H1 (cell line): ENCODE data around the gene ARHGAP15.

ENCODE experiments used
- BCL11A ChIP-seq, 2 experiments: IDR thresholded peaks; one replicate each; pipeline ENCODE4 v1.6.1; 2011; ENCODE audit warnings: low read depth in 2 of 2, low read length in 2 of 2, mild to moderate bottlenecking in 2 of 2
- CREB1 ChIP-seq: IDR thresholded peaks from 2 replicates; pipeline ENCODE4 v1.6.1; 2012; ENCODE audit warnings: inconsistent platforms
- CTCF ChIP-seq, 3 experiments: IDR thresholded peaks; 1 replicate in 2 of 3; 2 replicates in 1 of 3; pipeline versions ENCODE4 v1.5.1 to v1.6.1; 2011; ENCODE audit warnings: low read length in 3 of 3, mild to moderate bottlenecking in 3 of 3, inconsistent platforms in 2 of 3, low read depth in 1 of 3, moderate library complexity in 1 of 3; ENCODE audit not compliant: insufficient read depth in 1 of 3; ENCODE audit errors: control extremely low read depth in 1 of 3
- EZH2 ChIP-seq: fragments of 200-600 bp; sonication (generic); IDR thresholded peaks from 2 replicates; pipeline ENCODE4 v1.7.1; 2012; ENCODE audit warnings: low read depth, mild to moderate bottlenecking, moderate library complexity, low read length, inconsistent platforms; ENCODE audit not compliant: severe bottlenecking
- GABPA ChIP-seq: IDR thresholded peaks from 2 replicates; pipeline ENCODE4 v1.6.1; 2011; ENCODE audit warnings: mild to moderate bottlenecking, low read length, moderate library complexity, borderline replicate concordance; ENCODE audit not compliant: insufficient read depth
- KDM1A ChIP-seq: fragments of 200-600, 300-600 bp; sonication (generic); IDR thresholded peaks from 2 replicates; pipeline ENCODE4 v1.7.1; 2016; ENCODE audit warnings: mild to moderate bottlenecking, low read length, borderline replicate concordance
- KDM4A ChIP-seq: IDR thresholded peaks from one replicate; pipeline ENCODE4 v1.7.1; 2012; ENCODE audit warnings: low read depth, mild to moderate bottlenecking, moderate library complexity, low read length, inconsistent platforms; ENCODE audit not compliant: severe bottlenecking
- POLR2A ChIP-seq, 2 experiments: IDR thresholded peaks; 1 replicate in 1 of 2; 2 replicates in 1 of 2; pipeline ENCODE4 v1.6.1; 2011; ENCODE audit warnings: low read depth in 2 of 2, low read length in 2 of 2, mild to moderate bottlenecking in 2 of 2; ENCODE audit errors: control extremely low read depth in 1 of 2
- SIN3A ChIP-seq, 2 experiments: IDR thresholded peaks in 1 of 2; conservative IDR thresholded peaks in 1 of 2; 2 replicates each; pipeline ENCODE4 v1.6.1; 2011 to 2012; ENCODE audit warnings: low read length in 2 of 2, improper control_type of control experiment in 1 of 2, low read depth in 1 of 2, mild to moderate bottlenecking in 1 of 2
- SP4 ChIP-seq: IDR thresholded peaks from 2 replicates; pipeline ENCODE4 v1.6.1; 2012; ENCODE audit warnings: low read length, inconsistent platforms

GRCh38 chr2:143574069-143574468 lies 444.9 kb downstream of the ARHGAP15 start:
- TF ChIP-seq CTCF (IDR thresholded peaks at IDR 0.05; ENCODE audit: control extremely low read depth in 1 of 3, insufficient read depth in 1 of 3, low read depth in 1 of 3, low read length in 3 of 3) (peak in 1 of 3 experiments; percentile 16; a peak in 2 of 4 replicates), EZH2 (no peak), POLR2A (IDR thresholded peaks at IDR 0.05; ENCODE audit: control extremely low read depth in 1 of 2, low read depth in 2 of 2, low read length in 2 of 2) (no peak), KDM1A (no peak), KDM4A (no peak), CREB1 (no peak), BCL11A (IDR thresholded peaks at IDR 0.05; ENCODE audit: low read depth in 2 of 2, low read length in 2 of 2) (no peak), SP4 (no peak), GABPA (no peak), SIN3A (conservative IDR thresholded peaks at IDR 0.05 in 1 of 2, IDR thresholded peaks at IDR 0.05 in 1 of 2; ENCODE audit: low read depth in 1 of 2, low read length in 2 of 2) (no peak)
